Loucy (cell line): ENCODE results near the gene NECTIN1.

Experiments used
- H2AFZ ChIP-seq: fragments of 200-600 bp; sonication (generic); 2 replicates; pipeline ENCODE4 v1.6.0; 2016; ENCODE audit warnings: antibody characterized with exemption, mild to moderate bottlenecking, low read length, moderate library complexity
- H3F3A ChIP-seq: fragments of 200-600 bp; 2 replicates; pipeline ENCODE4 v1.6.0; 2016; ENCODE audit warnings: antibody characterized with exemption, low read depth, mild to moderate bottlenecking
- H3K27me3 ChIP-seq: fragments of 200-600 bp; sonication (generic); 2 replicates; pipeline ENCODE4 v1.6.1; 2014; ENCODE audit warnings: low read length, mild to moderate bottlenecking; ENCODE audit not compliant: insufficient read depth, poor library complexity, severe bottlenecking
- H3K36me3 ChIP-seq: fragments of 200-600 bp; sonication (generic); 2 replicates; pipeline ENCODE4 v1.6.1; 2016; ENCODE audit warnings: low read length; ENCODE audit not compliant: insufficient read depth
- H3K4me1 ChIP-seq: fragments of 200-600 bp; sonication (generic); 2 replicates; pipeline ENCODE4 v1.5.1; 2014; ENCODE audit warnings: low read length, mild to moderate bottlenecking; ENCODE audit not compliant: insufficient read depth, poor library complexity, severe bottlenecking
- H3K4me2 ChIP-seq: fragments of 200-600 bp; sonication (generic); 2 replicates; pipeline ENCODE4 v1.6.0; 2014; ENCODE audit warnings: antibody characterized with exemption, low read length, low read depth, mild to moderate bottlenecking; ENCODE audit not compliant: poor library complexity, severe bottlenecking
- H3K4me3 ChIP-seq: fragments of 200-600 bp; sonication (generic); 2 replicates; pipeline ENCODE4 v1.5.1; 2014; ENCODE audit warnings: low read length, mild to moderate bottlenecking, mixed read lengths; ENCODE audit not compliant: poor library complexity, severe bottlenecking
- H3K79me2 ChIP-seq: fragments of 200-600 bp; sonication (generic); 2 replicates; pipeline ENCODE4 v1.6.1; 2014; ENCODE audit warnings: low read length; ENCODE audit not compliant: insufficient read depth
- H3K9ac ChIP-seq: fragments of 200-600 bp; sonication (generic); 2 replicates; pipeline ENCODE4 v1.6.0; 2014; ENCODE audit warnings: mild to moderate bottlenecking, low read depth, low read length, moderate library complexity; ENCODE audit not compliant: poor library complexity, severe bottlenecking
- H3K9me2 ChIP-seq: fragments of 200-600 bp; sonication (generic); replicated peaks from 2 replicates; pipeline ENCODE4 v1.6.1; 2016; ENCODE audit warnings: low read depth, low read length, mixed read lengths
- H3K9me3 ChIP-seq: fragments of 200-600 bp; sonication (generic); 2 replicates; pipeline ENCODE4 v1.6.1; 2014; ENCODE audit warnings: mild to moderate bottlenecking, antibody characterized with exemption, low read length, low read depth; ENCODE audit not compliant: insufficient read depth
- H4K20me1 ChIP-seq: fragments of 200-600 bp; sonication (generic); 2 replicates; pipeline ENCODE4 v1.6.0; 2014; ENCODE audit warnings: antibody characterized with exemption, low read length, mild to moderate bottlenecking; ENCODE audit not compliant: insufficient read depth, poor library complexity, severe bottlenecking
- EZH2phosphoT487 ChIP-seq: fragments of 200-600 bp; IDR thresholded peaks from 2 replicates; pipeline ENCODE4 v1.6.1; 2018; ENCODE audit warnings: antibody characterized with exemption, mild to moderate bottlenecking, moderate library complexity, borderline replicate concordance
- TF ChIP-seq, protein P1 (sequence below): fragments of 200-600 bp; sonication (generic); conservative IDR thresholded peaks from 2 replicates; pipeline ENCODE4 v1.5.1; 2014; ENCODE audit warnings: mild to moderate bottlenecking, antibody characterized with exemption, low read length

Gene NECTIN1

DNA sequence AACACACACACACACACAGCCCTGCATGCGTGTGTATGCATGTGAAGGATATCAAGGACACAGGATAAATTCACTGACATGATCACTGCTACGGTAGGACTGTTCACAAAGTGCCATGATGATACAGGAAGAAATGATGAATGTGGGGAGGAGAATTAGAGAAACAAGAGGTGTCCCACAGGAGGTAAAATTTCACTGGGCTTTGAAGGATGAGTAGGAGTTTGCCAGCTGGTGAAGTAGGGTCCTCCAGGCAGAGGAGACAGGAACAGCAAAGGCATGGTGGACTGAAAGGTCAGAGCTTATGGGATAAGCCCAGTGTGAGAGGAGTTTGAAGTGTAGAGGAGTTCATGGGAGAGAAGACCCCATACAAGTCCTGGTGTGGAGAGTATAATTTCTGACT lies 18.6 kb downstream of the NECTIN1 start:
- no peak overlapping the region for H3K4me2 ChIP-seq
- H3K4me3 ChIP-seq: no peak overlapping the region
- H3K9me2 ChIP-seq: no peaks in the 10 kb centered on the region
- H3K36me3 ChIP-seq: peaks cover 18% of the 10 kb centered on the region; the same call in 1 of the 2 replicates
- peaks cover 42% of the 10 kb centered on the region for H3K4me1 ChIP-seq
- H3K9me3 ChIP-seq: no peaks in the 10 kb centered on the region
- H3F3A ChIP-seq: no peaks in the 10 kb centered on the region
- no peak for TF ChIP-seq EZH2phosphoT487
- TF ChIP-seq, protein P1, sequence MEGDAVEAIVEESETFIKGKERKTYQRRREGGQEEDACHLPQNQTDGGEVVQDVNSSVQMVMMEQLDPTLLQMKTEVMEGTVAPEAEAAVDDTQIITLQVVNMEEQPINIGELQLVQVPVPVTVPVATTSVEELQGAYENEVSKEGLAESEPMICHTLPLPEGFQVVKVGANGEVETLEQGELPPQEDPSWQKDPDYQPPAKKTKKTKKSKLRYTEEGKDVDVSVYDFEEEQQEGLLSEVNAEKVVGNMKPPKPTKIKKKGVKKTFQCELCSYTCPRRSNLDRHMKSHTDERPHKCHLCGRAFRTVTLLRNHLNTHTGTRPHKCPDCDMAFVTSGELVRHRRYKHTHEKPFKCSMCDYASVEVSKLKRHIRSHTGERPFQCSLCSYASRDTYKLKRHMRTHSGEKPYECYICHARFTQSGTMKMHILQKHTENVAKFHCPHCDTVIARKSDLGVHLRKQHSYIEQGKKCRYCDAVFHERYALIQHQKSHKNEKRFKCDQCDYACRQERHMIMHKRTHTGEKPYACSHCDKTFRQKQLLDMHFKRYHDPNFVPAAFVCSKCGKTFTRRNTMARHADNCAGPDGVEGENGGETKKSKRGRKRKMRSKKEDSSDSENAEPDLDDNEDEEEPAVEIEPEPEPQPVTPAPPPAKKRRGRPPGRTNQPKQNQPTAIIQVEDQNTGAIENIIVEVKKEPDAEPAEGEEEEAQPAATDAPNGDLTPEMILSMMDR: no peak
- H3K27me3 ChIP-seq: no peaks in the 10 kb centered on the region
- no peak overlapping the region for H3K9ac ChIP-seq
- H2AFZ ChIP-seq: no peak overlapping the region
- peaks cover 85% of the 10 kb centered on the region for H4K20me1 ChIP-seq
- peaks cover 97% of the 10 kb centered on the region for H3K79me2 ChIP-seq

DNA sequence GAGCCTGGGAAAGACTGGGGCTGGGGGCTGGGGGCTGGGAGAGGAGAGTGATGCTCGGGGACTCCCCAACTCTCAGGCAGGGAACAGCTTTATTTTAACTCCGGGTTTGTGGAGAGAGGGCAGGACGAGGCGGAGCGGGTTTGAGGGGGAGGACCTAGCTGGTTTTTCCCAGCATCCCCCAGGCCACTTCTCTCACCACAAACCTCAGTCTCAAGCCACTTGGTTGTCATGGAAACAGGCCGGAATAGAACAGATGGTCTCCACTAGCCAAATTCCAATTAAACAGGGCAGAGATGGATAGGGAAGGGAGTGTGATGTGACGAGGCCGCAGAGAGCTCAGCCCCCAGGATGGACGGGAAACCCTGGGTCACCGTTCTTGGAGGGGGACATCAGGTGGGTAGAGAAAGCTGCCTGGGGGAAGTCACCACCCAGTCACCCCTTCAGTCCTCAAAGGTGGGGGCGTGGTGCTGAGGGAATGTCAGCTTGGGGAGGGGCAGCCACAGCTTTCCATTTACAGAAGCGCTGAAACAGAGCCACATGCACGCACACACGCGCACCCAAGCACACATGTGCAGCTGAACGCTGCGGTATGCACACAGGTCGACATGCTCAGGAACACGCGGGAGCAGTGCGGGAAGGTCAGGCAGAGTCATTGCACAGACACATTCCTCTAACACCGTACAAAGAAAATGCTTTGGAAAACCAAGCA lies 19.2 kb downstream of the NECTIN1 start:
- Histone ChIP-seq H3K9ac (no peak overlapping the region), H4K20me1 (peaks cover 86% of the 10 kb centered on the region), H3K9me3 (no peaks in the 10 kb centered on the region), H3K4me3 (no peak overlapping the region), H3K79me2 (peaks cover 97% of the 10 kb centered on the region), H3K9me2 (no peaks in the 10 kb centered on the region), H3K36me3 (peaks cover 24% of the 10 kb centered on the region; the same call in 1 of the 2 replicates), H2AFZ (no peak overlapping the region), H3K4me2 (peak overlapping the region; percentile 35), H3K4me1 (peaks cover 42% of the 10 kb centered on the region), H3K27me3 (no peaks in the 10 kb centered on the region), H3F3A (no peaks in the 10 kb centered on the region)
- TF ChIP-seq, protein P1: no peak
- no peak for TF ChIP-seq EZH2phosphoT487

DNA sequence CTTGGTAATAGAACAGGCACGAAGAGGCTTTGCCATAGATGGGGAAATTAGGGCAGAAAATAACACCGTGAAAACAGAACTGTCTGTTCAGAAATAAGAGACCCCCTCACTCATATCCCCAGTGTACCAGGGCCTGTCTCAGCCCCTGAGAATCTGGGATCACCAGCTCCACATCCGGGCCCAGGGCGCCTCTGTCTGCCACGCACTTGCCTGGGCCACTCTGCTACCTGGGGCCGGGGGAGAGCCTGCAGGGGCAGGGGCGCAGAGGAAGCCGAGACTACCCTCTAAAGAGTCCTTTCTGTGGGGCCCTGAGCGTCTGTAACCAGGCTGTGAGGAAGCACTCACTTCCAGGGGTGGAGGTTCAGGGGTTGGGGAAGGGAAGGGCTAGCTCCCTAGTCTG lies 19.8 kb downstream of the NECTIN1 start:
- Histone ChIP-seq H2AFZ (no peak overlapping the region), H3K9me3 (no peaks in the 10 kb centered on the region), H3K9me2 (no peaks in the 10 kb centered on the region), H3K36me3 (peaks cover 29% of the 10 kb centered on the region; the same call in 1 of the 2 replicates), H3K27me3 (no peaks in the 10 kb centered on the region), H4K20me1 (peaks cover 82% of the 10 kb centered on the region), H3K9ac (no peak overlapping the region), H3K4me1 (peaks cover 40% of the 10 kb centered on the region), H3F3A (no peaks in the 10 kb centered on the region), H3K79me2 (peaks cover 97% of the 10 kb centered on the region), H3K4me2 (peak overlapping the region; percentile 35), H3K4me3 (no peak overlapping the region)
- TF ChIP-seq EZH2phosphoT487: no peak
- TF ChIP-seq, protein P1: no peak
